Subcutaneous preadipocyte (primary cell): ENCODE data around the gene GPR61. TPM values are rescaled to one million over a fixed set of nuclear protein-coding genes. Genes with fewer than 3 reads are reported as not detected.
A peak's percentile ranks its signal among the peaks of the same experiment; 100 is the strongest.

Experiments used
- small RNA-seq: library from RNA; depleted of rRNA; stranded (forward); fragments of <200 nt; gene quantifications from one replicate; pipeline ENCODE3, GENCODE V24; 2012
- total RNA-seq: library from RNA; depleted of rRNA; stranded (reverse); fragments of >200 nt; gene quantifications from 2 replicates; pipeline ENCODE4 v1.2.3, GENCODE V29; 2012

The GPR61 gene
- total RNA-seq: under 0.01 and 0.39 TPM in 2 replicates

DNA sequence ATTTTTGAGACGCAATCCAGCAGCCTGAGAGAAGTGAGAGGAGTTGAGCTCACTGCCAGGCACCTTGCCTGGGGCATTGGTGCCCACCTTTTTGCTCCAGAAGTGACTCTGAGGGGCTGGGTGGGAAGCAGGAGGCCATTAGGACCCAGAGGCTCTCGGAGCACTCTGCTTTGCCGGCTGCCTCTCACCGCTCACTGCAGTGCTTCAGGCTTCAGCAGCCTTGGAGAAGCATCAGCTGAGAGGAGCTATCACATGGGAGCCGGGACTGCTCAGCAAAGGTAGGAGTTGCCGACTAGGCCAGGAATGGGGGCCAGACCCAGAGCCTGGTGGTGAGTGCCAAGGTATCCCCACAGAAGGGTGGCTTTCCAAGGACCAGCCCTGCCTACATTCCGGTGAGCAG is at the start of gene GPR61:
Gene GPR61 (plus strand): TSS at position 197 of the 400 bp plus-strand sequence. CDS start 3,151 bp downstream, outside the sequence.

DNA sequence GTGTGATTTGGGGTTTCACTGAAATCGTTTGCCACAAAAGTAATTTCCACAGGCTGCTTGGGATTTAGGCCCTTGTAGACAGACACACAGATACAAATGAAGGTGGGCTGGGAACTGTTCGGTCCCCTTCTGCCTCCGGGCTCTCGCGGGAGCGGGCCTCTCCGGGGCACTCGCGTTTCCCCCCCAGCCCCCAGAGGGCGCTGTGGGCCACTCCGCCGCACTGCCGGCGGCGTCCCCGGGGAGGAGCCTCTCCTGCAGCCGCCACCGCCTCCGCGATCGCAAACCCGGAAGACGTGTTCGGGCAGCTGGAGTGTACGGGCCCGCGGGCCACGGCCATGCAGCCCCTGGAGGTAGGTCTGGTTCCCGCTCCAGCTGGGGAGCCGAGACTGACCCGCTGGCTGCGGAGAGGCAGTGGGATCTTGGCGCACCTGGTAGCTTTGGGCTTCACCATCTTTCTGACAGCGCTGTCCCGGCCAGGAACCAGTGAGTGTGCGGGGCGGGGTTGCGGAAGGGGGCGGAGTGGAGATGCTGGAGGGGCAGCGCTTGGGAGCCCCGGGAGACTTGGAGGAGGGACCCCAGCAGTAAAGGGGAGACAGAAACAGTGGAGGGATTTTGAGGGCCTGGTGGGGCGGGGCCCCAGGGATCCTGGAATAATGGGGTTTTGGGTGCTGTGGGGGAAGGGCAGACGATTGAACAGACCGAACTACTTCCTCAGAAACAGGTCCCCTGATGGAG is 45.7 kb upstream of the GPR61 start, which contains the start of gene CYB561D1:
Gene CYB561D1 (plus strand): TSS at position 290 of the 735 bp plus-strand sequence. CDS start 46 bp downstream, at position 336.

DNA sequence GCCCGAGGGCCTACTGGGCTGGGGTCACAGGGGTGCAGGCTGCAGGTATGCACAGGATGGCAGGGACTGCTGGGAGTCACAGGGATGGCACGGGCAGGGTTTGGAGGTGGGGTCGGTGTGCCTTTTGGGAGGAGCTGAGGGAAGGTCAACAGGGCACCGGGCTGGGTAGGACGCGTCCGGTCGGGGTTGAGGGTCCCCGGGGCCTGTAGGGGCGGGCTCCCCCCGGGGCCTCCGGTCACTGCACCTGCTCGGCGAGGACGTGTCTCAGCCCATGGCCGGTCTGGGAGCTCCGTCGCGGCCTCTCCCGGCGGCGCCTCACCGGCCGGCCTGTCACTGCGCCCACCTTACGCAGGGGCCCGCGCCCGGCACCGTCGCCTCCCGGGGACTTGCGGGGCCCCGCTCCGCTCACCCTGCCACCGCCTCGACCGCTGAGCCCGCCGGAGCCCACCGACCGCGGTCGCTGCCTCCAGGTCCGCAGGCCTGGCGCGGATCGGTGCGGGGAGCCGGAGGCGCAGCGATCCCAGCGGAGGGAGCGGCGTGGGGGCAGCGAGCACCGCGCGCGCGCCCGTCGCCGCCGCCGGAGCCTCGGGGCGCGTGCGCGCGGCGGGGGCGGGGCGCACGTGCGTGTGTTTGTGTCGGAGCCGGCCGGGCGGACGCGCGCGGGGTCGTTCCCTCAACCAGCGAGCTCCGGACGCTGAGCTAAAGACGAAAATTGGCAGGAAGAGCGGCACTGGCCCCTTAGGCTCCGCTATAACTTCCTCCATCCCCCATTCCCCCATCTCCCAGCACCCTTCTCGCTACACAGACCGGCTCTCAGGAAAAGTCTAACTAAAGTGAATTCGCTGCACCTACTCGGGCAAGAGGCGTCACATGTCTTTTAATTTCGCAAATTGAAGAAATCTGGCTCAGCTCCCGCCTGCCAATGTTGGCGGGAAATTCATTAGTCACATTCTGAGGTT is 30.2 kb upstream of the GPR61 start, which contains the start of gene AMIGO1:
Gene AMIGO1 (minus strand): TSS at position 552 of the 959 bp plus-strand sequence. CDS start 815 bp downstream, outside the sequence.

DNA sequence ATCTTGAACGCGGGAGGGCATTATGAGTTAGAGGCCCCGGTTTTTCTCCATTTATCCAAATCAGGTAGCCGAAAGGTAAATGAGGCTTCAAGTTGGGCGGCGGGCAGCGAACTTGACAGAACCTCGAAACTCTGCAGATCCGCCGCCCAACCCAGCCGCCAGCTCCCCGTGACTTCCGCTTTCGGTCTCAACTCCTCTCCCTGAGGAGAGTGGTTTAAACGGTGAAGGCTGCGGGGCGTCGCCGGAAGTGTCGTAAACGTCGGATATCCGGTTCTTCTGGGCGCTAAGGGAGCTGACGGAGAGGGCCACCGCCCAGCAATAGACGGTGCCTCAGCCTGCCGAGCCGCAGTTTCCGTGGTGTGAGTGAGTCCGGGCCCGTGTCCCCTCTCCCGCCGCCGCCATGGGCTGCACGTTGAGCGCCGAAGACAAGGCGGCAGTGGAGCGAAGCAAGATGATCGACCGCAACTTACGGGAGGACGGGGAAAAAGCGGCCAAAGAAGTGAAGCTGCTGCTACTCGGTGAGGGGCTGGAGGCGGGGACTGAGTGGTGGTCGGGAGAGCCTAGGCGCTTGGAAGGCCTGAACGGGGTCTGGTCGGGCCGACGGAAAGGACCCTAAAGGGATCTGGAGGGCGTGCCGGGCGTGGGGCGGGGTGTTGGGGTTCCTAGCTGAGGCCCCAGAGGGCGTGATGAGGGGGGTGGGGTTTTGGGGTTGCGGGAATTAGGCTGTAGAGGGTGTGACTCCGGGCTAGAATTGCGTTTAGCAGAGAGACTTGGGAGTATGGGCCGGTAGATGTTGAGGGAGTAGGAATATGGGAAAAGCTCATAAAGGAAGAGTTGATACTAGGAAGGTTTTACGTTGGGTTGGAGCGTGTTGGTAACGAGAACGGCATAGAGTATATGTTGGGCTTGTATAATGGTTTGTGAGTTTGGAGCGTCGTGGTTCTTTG is 8.9 kb downstream of the GPR61 start, which contains the start of gene GNAI3:
Gene GNAI3 (plus strand): TSS at position 295 of the 947 bp plus-strand sequence. CDS start 106 bp downstream, at position 401.

Small RNA genes within 50 kb of the gene (small RNA-seq; reads per million reads assigned to genes)
- gene RNU6V: 12.1 reads per million, percentile 96 among the genes with 10 or more reads in this experiment

Other genes with a start within 250 kb of the GPR61 start
- gene MYBPHL, start 232.9 kb upstream of the GPR61 start, total RNA-seq: not detected in 2 replicates
- 1.1 and 1.2 TPM in 2 replicates for gene SORT1, start 142.0 kb upstream of the GPR61 start, total RNA-seq
- 54.5 and 64.3 TPM in 2 replicates for gene PSMA5, start 113.4 kb upstream of the GPR61 start, total RNA-seq
- 2.0 and 5.5 TPM in 2 replicates for gene SYPL2, start 73.3 kb upstream of the GPR61 start, total RNA-seq
- 2.7 and 5.9 TPM in 2 replicates for gene ATXN7L2, start 56.0 kb upstream of the GPR61 start, total RNA-seq
- 4.5 and 4.8 TPM in 2 replicates for gene CYB561D1, start 45.8 kb upstream of the GPR61 start, total RNA-seq
- 0.39 and 0.73 TPM in 2 replicates for gene AMIGO1, start 30.1 kb upstream of the GPR61 start, total RNA-seq
- gene GNAI3, start 8.7 kb downstream of the GPR61 start, total RNA-seq: 14.0 and 16.6 TPM in 2 replicates
- not detected in 2 replicates for gene GNAT2, start 79.7 kb downstream of the GPR61 start, total RNA-seq
- 59.5 and 63.7 TPM in 2 replicates for gene AMPD2, start 80.0 kb downstream of the GPR61 start, total RNA-seq
- 5.9 and 10.2 TPM in 2 replicates for gene GSTM4, start 116.2 kb downstream of the GPR61 start, total RNA-seq
- 10.2 and 18.0 TPM in 2 replicates for gene GSTM2, start 128.2 kb downstream of the GPR61 start, total RNA-seq
- gene GSTM1, start 147.9 kb downstream of the GPR61 start, total RNA-seq: 13.7 and 16.2 TPM in 2 replicates
- gene GSTM5, start 172.4 kb downstream of the GPR61 start, total RNA-seq: 2.0 and 4.4 TPM in 2 replicates
- 37.1 and 37.5 TPM in 2 replicates for gene GSTM3, start 201.2 kb downstream of the GPR61 start, total RNA-seq
- gene EPS8L3, start 224.1 kb downstream of the GPR61 start, total RNA-seq: not detected in 2 replicates